Activated T-cell treated with anti-CD3 and anti-CD28 coated beads for 48 hours (primary cell): ENCODE measurements around the gene SLC37A3.
"Not testable (repeated sequence)": the region's sequence is repeated elsewhere in the genome, so short reads cannot be mapped to it uniquely, and the experiment has no call there.

Experiments used
- DNase-seq: peaks from one replicate; pipeline ENCODE4 v3.0.0-alpha.2; 2020; ENCODE audit warnings: low read depth

Gene SLC37A3

DNA sequence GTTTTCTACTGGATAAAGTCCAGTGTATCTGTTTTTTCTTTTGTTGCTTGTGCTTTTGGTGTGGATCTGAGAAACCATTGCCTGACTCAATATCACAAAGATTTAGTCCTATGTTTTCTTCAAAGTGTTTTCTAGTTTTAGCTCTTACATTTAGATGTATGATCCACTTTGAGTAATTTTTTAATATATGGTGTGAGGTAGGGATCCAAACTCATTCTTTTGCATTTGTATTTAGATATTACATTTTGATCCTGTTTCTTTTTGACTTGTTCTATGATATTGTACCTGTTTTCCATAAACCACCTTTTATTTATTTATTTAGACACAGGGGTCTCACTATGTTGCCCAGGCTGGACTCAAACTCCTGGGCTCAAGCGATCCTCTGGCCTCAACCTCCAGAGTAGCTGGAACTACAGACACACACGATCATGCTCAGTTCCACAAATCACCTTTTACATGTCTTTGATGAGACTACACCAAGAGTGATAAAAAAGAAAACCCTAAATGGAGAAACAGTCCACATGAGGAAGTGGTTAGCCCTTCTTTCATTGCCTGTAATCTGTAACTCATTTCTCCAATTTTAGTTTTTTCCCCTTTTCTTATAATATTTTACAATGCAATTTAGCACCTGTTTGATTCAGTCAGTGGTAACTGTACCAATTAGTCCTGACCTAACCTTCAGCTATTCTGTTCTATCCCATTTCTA, 86.0 kb downstream of the SLC37A3 start:
- no peak for DNase-seq

- not testable (repeated sequence) for DNase-seq
Measured at GRCh38 chr7:140311128-140311527, 87.2 kb downstream of the SLC37A3 start.

DNA sequence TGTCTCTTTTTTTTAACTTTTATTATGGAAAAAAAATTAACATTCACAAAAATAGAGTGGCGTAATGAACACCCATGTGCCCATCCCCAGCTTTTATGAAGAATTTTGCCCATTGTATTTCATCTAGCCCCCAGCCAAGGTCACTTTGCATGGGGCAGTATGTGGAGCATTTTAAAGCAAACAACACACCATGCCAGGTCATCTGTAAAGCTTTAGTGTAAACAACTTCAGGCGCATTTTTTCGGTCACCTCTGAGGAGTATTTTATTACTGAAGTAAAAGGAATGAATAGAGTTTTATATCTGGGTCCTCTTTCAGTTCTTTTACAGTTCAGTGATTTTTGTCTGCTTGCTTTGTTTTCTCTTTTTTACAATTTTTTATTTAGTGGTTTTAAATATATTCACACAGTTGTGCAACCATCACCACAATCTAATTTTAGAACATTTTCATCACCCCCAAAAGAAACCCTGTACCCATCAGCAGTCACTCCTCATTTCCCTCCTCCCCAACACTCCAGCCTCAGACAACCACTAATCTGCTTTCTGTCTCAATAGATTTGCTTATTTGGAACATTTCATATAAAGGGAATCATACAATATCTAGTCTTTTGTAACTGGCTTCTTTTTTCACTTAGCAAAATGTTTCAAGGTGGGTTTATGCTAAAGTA, 87.9 kb downstream of the SLC37A3 start:
- DNase-seq: no peak

- DNase-seq: no peak
Measured at GRCh38 chr7:140308060-140308459, 90.3 kb downstream of the SLC37A3 start.

GRCh38 chr7:140304191-140304799, 94.0 kb downstream of the SLC37A3 start:
- no peak for DNase-seq

- DNase-seq: no peak
Measured at GRCh38 chr7:140300243-140301136, 97.8 kb downstream of the SLC37A3 start.

- DNase-seq: no peak
Measured at GRCh38 chr7:140298213-140298612, 100.1 kb downstream of the SLC37A3 start.

DNA sequence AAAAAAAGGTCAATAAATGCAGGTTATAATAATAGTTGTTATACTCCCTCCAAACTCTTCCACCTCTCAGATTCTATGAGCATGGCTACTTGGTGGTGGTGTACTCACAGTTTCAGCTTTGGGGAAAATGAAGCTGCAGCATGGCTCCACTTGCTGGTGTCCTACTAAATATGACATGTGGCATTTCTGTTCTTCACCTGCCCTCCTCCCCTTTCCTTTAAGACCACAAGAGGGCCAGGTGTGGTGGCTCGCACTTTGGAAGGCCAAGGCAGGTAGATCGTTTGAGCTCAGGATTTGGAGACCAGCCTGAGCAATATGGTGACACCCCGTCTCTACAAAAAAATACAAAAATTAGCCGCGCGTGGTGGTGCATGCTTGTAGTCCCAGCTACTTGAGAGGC, 101.1 kb downstream of the SLC37A3 start:
- DNase-seq: no peak

DNA sequence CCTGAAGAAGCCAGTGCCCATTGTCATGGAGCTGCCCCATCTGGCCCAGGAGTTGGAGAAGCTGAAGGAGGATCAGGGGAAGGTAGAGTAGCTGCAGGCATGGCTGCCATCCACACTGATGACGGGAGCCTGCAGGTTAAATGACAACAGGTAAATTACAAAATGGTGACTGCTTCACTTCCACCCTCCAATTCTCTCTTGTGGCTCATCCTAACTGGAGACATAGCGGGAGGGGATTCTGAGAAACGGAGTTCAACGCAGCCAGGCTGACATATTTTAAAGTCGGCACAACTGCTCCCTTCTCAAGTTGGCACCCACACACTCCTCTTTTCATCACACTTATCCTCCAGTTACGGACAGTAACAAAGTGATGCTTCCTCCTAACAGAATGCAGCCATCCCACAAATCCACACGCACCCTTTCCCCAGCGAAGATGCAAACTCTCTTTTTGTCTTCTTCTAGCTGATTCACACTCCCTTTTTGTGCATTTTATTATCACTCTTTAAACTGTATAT, 103.0 kb downstream of the SLC37A3 start:
- DNase-seq: no peak

- DNase-seq: no peak
Measured at GRCh38 chr7:140294454-140294853, 103.9 kb downstream of the SLC37A3 start.

GRCh38 chr7:140292438-140292837, 105.9 kb downstream of the SLC37A3 start:
- no peak for DNase-seq

- DNase-seq: no peak
Measured at GRCh38 chr7:140289804-140290203, 108.5 kb downstream of the SLC37A3 start.

- DNase-seq: no peak
Measured at GRCh38 chr7:140287988-140288387, 110.3 kb downstream of the SLC37A3 start.

GRCh38 chr7:140285938-140286337, 112.4 kb downstream of the SLC37A3 start:
- no peak for DNase-seq

DNA sequence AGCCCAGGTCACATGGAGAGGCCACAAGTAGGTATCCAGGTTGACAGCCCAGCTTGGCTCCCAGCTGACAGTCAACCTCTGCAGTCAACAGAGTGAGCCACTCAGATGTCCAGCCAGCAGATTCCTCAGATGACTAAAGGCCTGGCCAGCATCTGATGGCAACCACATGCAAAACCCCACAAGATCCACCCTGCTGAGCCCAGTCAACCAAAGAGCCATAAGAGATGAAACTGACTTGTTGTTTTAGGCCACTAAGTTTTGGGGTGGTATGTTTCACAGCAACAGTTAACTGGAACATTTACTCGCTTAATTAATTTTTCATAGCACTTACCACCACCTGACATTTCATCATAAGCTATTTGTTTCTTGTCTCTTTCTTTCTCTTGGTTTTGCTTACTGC, 114.3 kb downstream of the SLC37A3 start:
- no peak for DNase-seq
